Limb (tissue), 2 donors: ENCODE data around the gene NEK8.
"Not testable (repeated sequence)": the region's sequence is repeated elsewhere in the genome, so short reads cannot be mapped to it uniquely, and the experiment has no call there.

Experiments
- DNase-seq, 2 donors: peaks; one replicate each; pipeline ENCODE4 v3.0.0-alpha.2; 2016; ENCODE audit errors: extremely low spot score in 2 of 2

The NEK8 gene

GRCh38 chr17:28710861-28711722, 17.5 kb upstream of the NEK8 start:
- DNase-seq: peak; percentile 94 to 98

GRCh38 chr17:28711723-28712031, 16.9 kb upstream of the NEK8 start, which contains the start of gene PROCA1:
Gene PROCA1, minus strand, starts transcription at chr17:28711888. Its CDS starts 228 bp downstream, at chr17:28711660.
- no peak for DNase-seq

GRCh38 chr17:28712032-28712704, 16.4 kb upstream of the NEK8 start:
- DNase-seq: no peak

GRCh38 chr17:28712705-28713415, 15.7 kb upstream of the NEK8 start:
- no peak for DNase-seq

GRCh38 chr17:28714281-28714680, 14.3 kb upstream of the NEK8 start:
- no peak for DNase-seq

GRCh38 chr17:28715217-28715616, 13.4 kb upstream of the NEK8 start:
- DNase-seq: no peak

GRCh38 chr17:28716740-28717577, 11.6 kb upstream of the NEK8 start:
- peak; percentile 14 to 81 for DNase-seq

GRCh38 chr17:28717578-28718332, 10.8 kb upstream of the NEK8 start, which contains the start of gene RAB34:
Gene RAB34, minus strand, starts transcription at chr17:28717868. Its CDS starts 602 bp downstream, at chr17:28717266.
- DNase-seq: peak; percentile 91 to 94

GRCh38 chr17:28718333-28719020, 10.1 kb upstream of the NEK8 start:
- DNase-seq: no peak

- no peak for DNase-seq
Measured at GRCh38 chr17:28719021-28719433, 9.6 kb upstream of the NEK8 start.

GRCh38 chr17:28720247-28720996, 8.2 kb upstream of the NEK8 start:
- no peak for DNase-seq

GRCh38 chr17:28720997-28721329, 7.6 kb upstream of the NEK8 start:
- not testable (repeated sequence) for DNase-seq

- DNase-seq: no peak
Measured at GRCh38 chr17:28722417-28723158, 6.0 kb upstream of the NEK8 start.

GRCh38 chr17:28723159-28723835, 5.3 kb upstream of the NEK8 start:
- no peak for DNase-seq

GRCh38 chr17:28723836-28724499, 4.6 kb upstream of the NEK8 start:
- DNase-seq: not testable (repeated sequence)

GRCh38 chr17:28724500-28725165, 4.0 kb upstream of the NEK8 start:
- no peak for DNase-seq

GRCh38 chr17:28725166-28725659, 3.4 kb upstream of the NEK8 start:
- DNase-seq: no peak
